ENCODE results near the gene MLF2.

Gene MLF2

GRCh38 chr12:6778217-6778573 is 25.3 kb upstream of the MLF2 start:
- DNase-seq, result no peak

GRCh38 chr12:6777386-6777785 is 24.4 kb upstream of the MLF2 start:
- no peak for DNase-seq

- DNase-seq, result no peak
Observed at GRCh38 chr12:6775185-6776174, 22.5 kb upstream of the MLF2 start.

GRCh38 chr12:6774499-6775062 is 21.6 kb upstream of the MLF2 start:
- no peak for DNase-seq

GRCh38 chr12:6773590-6774351 is 20.8 kb upstream of the MLF2 start:
- peak in 1 of 2 donors; percentile 65 for DNase-seq

- DNase-seq, result no peak
Observed at GRCh38 chr12:6772726-6773589, 20.0 kb upstream of the MLF2 start.

GRCh38 chr12:6772331-6772695 is 19.4 kb upstream of the MLF2 start, which contains the start of gene LAG3:
Gene LAG3 (plus strand): TSS chr12:6772520. CDS start chr12:6772853, 333 bp downstream.
- peak; percentile 62 to 78 for DNase-seq

- no peak for DNase-seq
Observed at GRCh38 chr12:6771509-6772330, 18.8 kb upstream of the MLF2 start.

GRCh38 chr12:6771091-6771495 is 18.2 kb upstream of the MLF2 start:
- DNase-seq, result peak in 1 of 2 donors; percentile 26

- no peak for DNase-seq
Observed at GRCh38 chr12:6770600-6770999, 17.7 kb upstream of the MLF2 start.

- DNase-seq, result no peak
Observed at GRCh38 chr12:6770094-6770493, 17.2 kb upstream of the MLF2 start.

GRCh38 chr12:6769666-6770065 is 16.7 kb upstream of the MLF2 start:
- no peak for DNase-seq

- no peak for DNase-seq
Observed at GRCh38 chr12:6768990-6769389, 16.0 kb upstream of the MLF2 start.

- DNase-seq, result no peak
Observed at GRCh38 chr12:6768437-6768914, 15.5 kb upstream of the MLF2 start.

- DNase-seq, result no peak
Observed at GRCh38 chr12:6767353-6768319, 14.7 kb upstream of the MLF2 start.

- DNase-seq, result peak; percentile 61 to 67
Observed at GRCh38 chr12:6766651-6767349, 13.9 kb upstream of the MLF2 start.

GRCh38 chr12:6765634-6766581 is 13.0 kb upstream of the MLF2 start, which contains the start of gene PTMS:
Gene PTMS (plus strand): TSS chr12:6766363. CDS start chr12:6766706, 343 bp downstream.
- DNase-seq, result peak in 1 of 2 donors; percentile 63

- no peak for DNase-seq
Observed at GRCh38 chr12:6765048-6765633, 12.2 kb upstream of the MLF2 start.

All from stimulated activated CD4-positive, alpha-beta T cell treated with anti-CD3 and anti-CD28 coated beads, Interleukin-2, amount 100 ng/mL, for 24 hours (primary cell).